Hematopoietic multipotent progenitor cell treated with erythropoietin and hydrocortisone succinate and interleukin-3 and kit ligand, for 17 days (in vitro differentiated cells): ENCODE data around the gene CACNA1S.

Experiments
- DNase-seq: peaks from one replicate; pipeline ENCODE4 v3.0.0-alpha.2; 2015; ENCODE audit warnings: low spot score

The CACNA1S gene

GRCh38 chr1:201115390-201115937, 3.2 kb upstream of the CACNA1S start:
- DNase-seq: no peak

GRCh38 chr1:201114245-201115131, 2.3 kb upstream of the CACNA1S start:
- DNase-seq: no peak

- DNase-seq: no peak
Observed at GRCh38 chr1:201113451-201114244, 1.4 kb upstream of the CACNA1S start.

- DNase-seq: no peak
Observed at GRCh38 chr1:201112926-201113325, 700 bp upstream of the CACNA1S start.

- no peak for DNase-seq
Observed at GRCh38 chr1:201111672-201112071, 554 bp downstream of the CACNA1S start.

- no peak for DNase-seq
Observed at GRCh38 chr1:201111156-201111555, 1.1 kb downstream of the CACNA1S start.

- DNase-seq: no peak
Observed at GRCh38 chr1:201110616-201111015, 1.6 kb downstream of the CACNA1S start.

- no peak for DNase-seq
Observed at GRCh38 chr1:201110138-201110537, 2.1 kb downstream of the CACNA1S start.

GRCh38 chr1:201109651-201110050, 2.6 kb downstream of the CACNA1S start:
- DNase-seq: no peak

- DNase-seq: no peak
Observed at GRCh38 chr1:201108614-201109013, 3.6 kb downstream of the CACNA1S start.

- DNase-seq: no peak
Observed at GRCh38 chr1:201105688-201106087, 6.5 kb downstream of the CACNA1S start.

GRCh38 chr1:201104141-201104540, 8.1 kb downstream of the CACNA1S start:
- DNase-seq: no peak

- DNase-seq: no peak
Observed at GRCh38 chr1:201103666-201104065, 8.6 kb downstream of the CACNA1S start.

GRCh38 chr1:201100169-201100930, 11.9 kb downstream of the CACNA1S start:
- no peak for DNase-seq

- DNase-seq: no peak
Observed at GRCh38 chr1:201098992-201099677, 13.1 kb downstream of the CACNA1S start.

GRCh38 chr1:201096977-201097856, 15.0 kb downstream of the CACNA1S start:
- DNase-seq: no peak

GRCh38 chr1:201096041-201096461, 16.2 kb downstream of the CACNA1S start:
- no peak for DNase-seq

GRCh38 chr1:201095581-201095980, 16.6 kb downstream of the CACNA1S start:
- no peak for DNase-seq

GRCh38 chr1:201094832-201095231, 17.4 kb downstream of the CACNA1S start:
- DNase-seq: no peak

- no peak for DNase-seq
Observed at GRCh38 chr1:201093962-201094361, 18.3 kb downstream of the CACNA1S start.
